GM19455 (cell line): ENCODE data around the gene CYTH4.

Experiments used
- ATAC-seq: cut with Tn5 transposase; IDR thresholded peaks from one replicate; pipeline ENCODE4 v1.9.1; 2021; ENCODE audit not compliant: unreplicated experiment

Gene CYTH4

GRCh38 chr22:37269936-37270678 is 12.2 kb upstream of the CYTH4 start:
- no peak for ATAC-seq

GRCh38 chr22:37270928-37271650 is 11.2 kb upstream of the CYTH4 start:
- ATAC-seq: no peak

- ATAC-seq: no peak
These were observed 9.0 kb upstream of the CYTH4 start for GRCh38 chr22:37273126-37273845.

- no peak for ATAC-seq
These were observed 8.5 kb upstream of the CYTH4 start for GRCh38 chr22:37273846-37274225.

- no peak for ATAC-seq
These were observed 7.9 kb upstream of the CYTH4 start for GRCh38 chr22:37274380-37274862.

- ATAC-seq: no peak
These were observed 7.2 kb upstream of the CYTH4 start for GRCh38 chr22:37275134-37275533.

- no peak for ATAC-seq
These were observed 6.7 kb upstream of the CYTH4 start for GRCh38 chr22:37275622-37276021.

GRCh38 chr22:37276776-37277175 is 5.5 kb upstream of the CYTH4 start:
- ATAC-seq: no peak

- ATAC-seq: no peak
These were observed 4.9 kb upstream of the CYTH4 start for GRCh38 chr22:37277384-37277783.

GRCh38 chr22:37278261-37278660 is 4.0 kb upstream of the CYTH4 start:
- ATAC-seq: no peak

GRCh38 chr22:37279331-37280181 is 2.8 kb upstream of the CYTH4 start:
- ATAC-seq: no peak

- no peak for ATAC-seq
These were observed 1.6 kb upstream of the CYTH4 start for GRCh38 chr22:37280718-37281117.

- no peak for ATAC-seq
These were observed 1.1 kb upstream of the CYTH4 start for GRCh38 chr22:37281195-37281594.

- ATAC-seq: no peak
These were observed 493 bp upstream of the CYTH4 start for GRCh38 chr22:37281646-37282384.

GRCh38 chr22:37283393-37283937 is 1.2 kb downstream of the CYTH4 start:
- ATAC-seq: no peak

- ATAC-seq: no peak
These were observed 2.0 kb downstream of the CYTH4 start for GRCh38 chr22:37284126-37284804.

GRCh38 chr22:37284805-37285355 is 2.6 kb downstream of the CYTH4 start:
- ATAC-seq: no peak

GRCh38 chr22:37285937-37286336 is 3.6 kb downstream of the CYTH4 start:
- no peak for ATAC-seq

- ATAC-seq: no peak
These were observed 5.2 kb downstream of the CYTH4 start for GRCh38 chr22:37287550-37287951.
